ENCODE results near the gene CXADR.

CXADR gene

GRCh38 chr21:17545007-17545406 lies 32.2 kb downstream of the CXADR start:
- no peak for FAIRE-seq

- no peak for FAIRE-seq
Observed at GRCh38 chr21:17548262-17548661, 35.4 kb downstream of the CXADR start.

GRCh38 chr21:17550671-17551308 lies 37.9 kb downstream of the CXADR start:
- no peak for FAIRE-seq

GRCh38 chr21:17552410-17552809 lies 39.6 kb downstream of the CXADR start:
- no peak for FAIRE-seq

- FAIRE-seq, result no peak
Observed at GRCh38 chr21:17554120-17554519, 41.3 kb downstream of the CXADR start.

- no peak for FAIRE-seq
Observed at GRCh38 chr21:17554679-17555465, 42.0 kb downstream of the CXADR start.

GRCh38 chr21:17560377-17561025 lies 47.7 kb downstream of the CXADR start:
- FAIRE-seq, result no peak

GRCh38 chr21:17570786-17571185 lies 57.9 kb downstream of the CXADR start:
- FAIRE-seq, result no peak

- no peak for FAIRE-seq
Observed at GRCh38 chr21:17572431-17572830, 59.6 kb downstream of the CXADR start.

- FAIRE-seq, result no peak
Observed at GRCh38 chr21:17575076-17575475, 62.2 kb downstream of the CXADR start.

- no peak for FAIRE-seq
Observed at GRCh38 chr21:17576080-17576835, 63.4 kb downstream of the CXADR start.

GRCh38 chr21:17577701-17578100 lies 64.9 kb downstream of the CXADR start:
- FAIRE-seq, result no peak

GRCh38 chr21:17578162-17578561 lies 65.3 kb downstream of the CXADR start:
- no peak for FAIRE-seq

- no peak for FAIRE-seq
Observed at GRCh38 chr21:17578876-17579275, 66.0 kb downstream of the CXADR start.

GRCh38 chr21:17580319-17580718 lies 67.5 kb downstream of the CXADR start:
- FAIRE-seq, result no peak

- no peak for FAIRE-seq
Observed at GRCh38 chr21:17583898-17584297, 71.1 kb downstream of the CXADR start.

- FAIRE-seq, result peak; percentile 94
Observed at GRCh38 chr21:17585875-17586450, 73.1 kb downstream of the CXADR start.

- FAIRE-seq, result no peak
Observed at GRCh38 chr21:17590430-17590829, 77.6 kb downstream of the CXADR start.

GRCh38 chr21:17597680-17598079 lies 84.8 kb downstream of the CXADR start:
- peak; percentile 23 for FAIRE-seq

GRCh38 chr21:17598437-17598836 lies 85.6 kb downstream of the CXADR start:
- no peak for FAIRE-seq

- no peak for FAIRE-seq
Observed at GRCh38 chr21:17602874-17603273, 90.0 kb downstream of the CXADR start.

GRCh38 chr21:17607684-17608083 lies 94.8 kb downstream of the CXADR start:
- no peak for FAIRE-seq

- FAIRE-seq, result no peak
Observed at GRCh38 chr21:17609681-17610080, 96.8 kb downstream of the CXADR start.
